NCI-H226 (cell line): ENCODE results near the gene IKZF1.

Experiments
- DNase-seq: peaks from one replicate; pipeline ENCODE4 v3.0.0-alpha.2; 2015

IKZF1 gene

GRCh38 chr7:50379539-50379938, 75.0 kb downstream of the IKZF1 start:
- DNase-seq, result no peak

GRCh38 chr7:50382455-50382854, 77.9 kb downstream of the IKZF1 start:
- no peak for DNase-seq

- no peak for DNase-seq
Measured at GRCh38 chr7:50387351-50387750, 82.8 kb downstream of the IKZF1 start.

- no peak for DNase-seq
Measured at GRCh38 chr7:50389961-50390360, 85.4 kb downstream of the IKZF1 start.

DNA sequence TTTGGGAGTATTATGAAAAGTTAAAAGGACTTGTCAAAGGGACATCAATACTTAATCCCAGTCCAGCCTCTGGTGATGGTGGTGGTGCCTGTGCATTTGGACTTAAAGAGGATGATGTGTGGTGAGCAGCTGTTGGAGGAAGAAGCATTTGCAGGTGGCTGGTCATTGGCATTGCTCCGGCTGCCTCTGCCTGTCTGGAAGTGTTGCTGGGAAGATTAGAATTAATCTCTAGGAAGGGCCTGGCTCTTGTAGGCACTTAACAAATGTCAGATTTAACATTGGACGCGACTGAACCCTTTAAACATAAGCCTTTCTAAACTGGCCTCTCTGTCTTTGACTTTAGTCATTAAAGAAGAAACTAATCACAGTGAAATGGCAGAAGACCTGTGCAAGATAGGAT, 86.9 kb downstream of the IKZF1 start:
- DNase-seq, result no peak

DNA sequence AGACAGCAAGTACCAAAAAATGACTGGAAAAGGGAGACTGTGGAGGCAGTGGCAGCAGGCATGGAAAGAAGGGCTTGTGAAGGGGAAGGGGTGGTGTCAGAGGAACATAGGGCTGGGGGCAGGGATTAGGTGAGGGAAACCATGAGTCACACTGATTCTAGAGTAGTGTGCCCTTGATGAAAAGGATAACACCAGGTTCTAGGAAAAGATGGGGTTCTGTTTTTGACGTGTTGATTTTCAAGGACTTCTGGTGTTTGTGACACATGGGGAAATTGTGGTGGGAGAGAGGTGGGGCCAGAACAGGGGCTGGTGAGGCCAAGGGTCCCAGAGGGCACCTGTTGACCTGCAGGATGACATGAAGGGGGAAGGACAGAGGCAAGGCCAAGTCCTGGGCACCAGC, 88.6 kb downstream of the IKZF1 start:
- no peak for DNase-seq

- no peak for DNase-seq
Measured at GRCh38 chr7:50393547-50394252, 89.2 kb downstream of the IKZF1 start.

DNA sequence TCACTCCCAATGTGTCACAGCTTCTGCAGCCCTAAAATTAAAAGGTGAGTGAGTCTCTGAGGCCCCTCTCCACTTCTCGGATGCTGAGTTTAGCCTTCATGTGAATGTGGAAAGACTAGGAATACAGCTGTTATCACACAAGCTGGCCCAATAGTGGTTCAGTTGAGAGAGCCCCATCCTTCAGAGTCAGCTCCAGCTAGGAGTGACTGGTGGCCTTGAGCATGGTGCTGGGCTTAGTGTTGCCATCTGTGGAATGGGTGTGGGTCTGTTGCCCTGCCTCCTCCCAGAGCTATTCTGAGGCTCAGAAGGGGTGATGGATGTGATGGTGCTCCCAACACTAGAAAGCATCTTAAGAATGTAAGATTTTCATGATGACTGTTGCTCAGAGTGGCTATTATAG, 89.8 kb downstream of the IKZF1 start:
- DNase-seq, result no peak

DNA sequence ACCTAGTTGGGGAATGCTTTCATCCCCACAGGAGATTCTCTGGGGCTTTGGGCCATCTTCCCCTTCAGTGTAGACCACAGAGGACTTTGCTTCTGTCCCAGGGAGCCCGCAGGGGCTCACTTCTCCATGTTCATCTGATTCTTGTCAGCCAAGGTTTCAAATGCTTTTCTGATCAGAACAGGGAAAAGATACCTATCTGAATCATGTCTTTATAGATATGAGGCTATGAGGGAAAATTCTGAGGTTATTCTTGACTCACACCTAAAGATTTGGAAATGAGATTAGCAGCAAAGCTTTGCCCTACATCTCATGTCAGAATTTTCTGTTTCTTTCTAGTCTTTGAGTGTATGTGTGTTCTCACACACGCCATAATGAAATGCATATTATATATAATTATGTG, 92.3 kb downstream of the IKZF1 start:
- DNase-seq, result no peak

DNA sequence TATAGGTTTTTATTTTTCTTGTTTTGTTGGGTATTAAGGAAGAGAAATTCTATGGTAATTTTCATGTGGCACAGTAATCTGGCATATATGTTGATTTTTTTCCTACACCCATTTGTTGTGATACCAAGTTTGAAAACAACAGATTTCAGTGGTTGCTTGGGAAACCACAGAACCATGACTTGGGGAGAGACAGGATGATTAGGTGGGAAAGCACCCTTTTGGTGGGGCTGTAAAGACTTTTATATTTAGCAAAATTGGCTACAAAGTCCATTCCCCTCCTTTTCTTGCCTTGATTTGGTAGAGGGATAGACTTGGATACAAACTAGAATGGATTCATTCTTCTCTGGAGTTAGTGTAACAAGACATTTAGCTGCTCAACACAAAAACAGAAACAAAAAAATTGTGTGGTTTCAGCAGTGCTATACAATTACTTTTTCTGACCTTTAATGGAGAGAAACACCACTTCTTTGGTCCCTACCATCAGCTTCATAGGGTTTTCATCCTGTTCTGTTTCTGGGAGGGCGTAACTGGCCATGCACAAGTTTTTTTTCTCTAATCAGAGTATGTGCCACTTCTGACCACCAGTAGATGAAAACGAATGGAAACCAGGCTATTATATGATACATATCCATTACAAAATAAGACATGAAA, 92.9 kb downstream of the IKZF1 start:
- no peak for DNase-seq

GRCh38 chr7:50397971-50398324, 93.4 kb downstream of the IKZF1 start:
- DNase-seq, result no peak

DNA sequence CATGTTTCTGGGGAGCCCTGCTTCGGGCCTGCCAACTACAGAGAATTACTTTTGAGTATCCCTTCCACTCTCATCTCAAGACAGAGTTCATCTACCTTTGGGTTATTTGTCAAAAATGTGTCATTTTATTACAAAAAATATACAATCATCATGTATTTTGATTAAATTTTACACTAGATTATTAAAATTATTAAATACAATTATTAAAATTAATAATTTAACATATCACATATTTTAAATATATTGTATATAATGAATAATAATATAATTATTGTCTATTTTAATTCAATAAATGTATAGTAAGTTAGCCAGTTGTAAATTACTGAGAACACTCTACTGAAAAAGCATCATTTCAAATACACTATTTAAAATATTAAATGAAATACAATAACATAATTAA, 94.7 kb downstream of the IKZF1 start:
- DNase-seq, result no peak

DNA sequence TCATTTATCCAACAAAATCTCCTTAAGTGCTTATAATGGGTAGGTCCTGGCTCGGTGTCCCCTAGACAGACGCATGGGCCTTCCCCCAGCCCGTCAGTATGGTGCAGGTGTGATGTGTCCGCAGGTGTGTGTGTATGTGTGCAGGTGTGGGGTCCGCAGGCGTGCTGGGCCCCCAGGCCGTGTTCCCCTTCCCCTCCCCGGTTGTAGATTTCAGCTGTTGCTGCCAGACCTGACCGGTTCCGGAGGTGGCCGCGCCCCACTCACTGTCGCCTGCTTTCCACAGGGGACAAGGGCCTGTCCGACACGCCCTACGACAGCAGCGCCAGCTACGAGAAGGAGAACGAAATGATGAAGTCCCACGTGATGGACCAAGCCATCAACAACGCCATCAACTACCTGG, 95.1 kb downstream of the IKZF1 start:
- DNase-seq, result no peak

GRCh38 chr7:50400114-50400513, 95.6 kb downstream of the IKZF1 start:
- DNase-seq, result no peak

DNA sequence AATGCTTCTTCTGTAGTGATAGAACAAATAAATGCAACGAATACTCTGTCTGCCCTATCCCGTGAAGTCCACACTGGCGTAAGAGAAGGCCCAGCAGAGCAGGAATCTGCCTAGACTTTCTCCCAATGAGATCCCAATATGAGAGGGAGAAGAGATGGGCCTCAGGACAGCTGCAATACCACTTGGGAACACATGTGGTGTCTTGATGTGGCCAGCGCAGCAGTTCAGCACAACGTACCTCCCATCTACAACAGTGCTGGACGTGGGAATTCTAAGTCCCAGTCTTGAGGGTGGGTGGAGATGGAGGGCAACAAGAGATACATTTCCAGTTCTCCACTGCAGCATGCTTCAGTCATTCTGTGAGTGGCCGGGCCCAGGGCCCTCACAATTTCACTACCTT, 99.9 kb downstream of the IKZF1 start:
- DNase-seq, result no peak

- no peak for DNase-seq
Measured at GRCh38 chr7:50405221-50405620, 100.7 kb downstream of the IKZF1 start.

GRCh38 chr7:50406935-50407334, 102.4 kb downstream of the IKZF1 start:
- DNase-seq, result no peak

DNA sequence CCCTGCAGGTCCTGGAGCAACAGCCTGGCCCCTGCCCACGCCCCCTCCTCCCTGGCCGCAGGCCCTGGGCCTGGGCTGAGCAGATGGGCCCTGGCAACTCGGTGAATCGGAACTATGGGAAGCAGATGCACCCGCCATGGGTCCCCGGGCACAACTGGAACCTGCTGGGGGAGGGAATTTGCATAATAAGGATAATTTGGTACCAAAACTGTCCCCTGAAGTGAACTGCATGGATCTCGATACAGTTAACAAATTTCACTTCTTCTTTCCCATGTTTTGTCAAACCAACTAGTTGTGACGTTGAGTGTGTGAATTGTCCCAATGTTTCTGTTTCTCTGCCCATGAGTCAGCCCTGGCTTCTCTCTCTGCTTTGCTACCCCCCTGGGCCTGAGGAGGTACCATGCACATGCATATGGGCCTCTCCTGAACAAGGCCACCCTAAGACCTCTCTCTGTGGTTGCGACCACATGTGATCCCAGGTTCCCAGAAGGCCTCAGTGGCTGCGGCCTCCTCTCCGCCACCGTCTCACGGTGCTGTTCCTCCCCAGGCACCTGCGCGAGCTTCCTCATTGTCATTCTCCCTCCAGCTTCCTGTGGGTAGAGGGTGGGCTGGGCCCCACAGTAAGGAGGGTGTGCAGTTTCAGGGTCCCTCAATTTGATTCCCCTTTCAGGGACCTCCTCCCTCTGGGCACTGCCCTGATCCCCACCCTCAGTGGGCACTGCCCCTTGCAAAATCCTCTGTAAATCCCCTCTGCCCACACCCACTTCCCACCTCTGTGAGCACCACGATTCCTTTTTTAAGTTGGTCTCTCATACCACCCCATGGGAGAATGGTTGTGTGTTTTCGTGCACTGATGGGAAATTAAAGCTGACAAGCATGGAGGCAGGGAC, 105.6 kb downstream of the IKZF1 start:
- no peak for DNase-seq

- no peak for DNase-seq
Measured at GRCh38 chr7:50411332-50411731, 106.8 kb downstream of the IKZF1 start.

DNA sequence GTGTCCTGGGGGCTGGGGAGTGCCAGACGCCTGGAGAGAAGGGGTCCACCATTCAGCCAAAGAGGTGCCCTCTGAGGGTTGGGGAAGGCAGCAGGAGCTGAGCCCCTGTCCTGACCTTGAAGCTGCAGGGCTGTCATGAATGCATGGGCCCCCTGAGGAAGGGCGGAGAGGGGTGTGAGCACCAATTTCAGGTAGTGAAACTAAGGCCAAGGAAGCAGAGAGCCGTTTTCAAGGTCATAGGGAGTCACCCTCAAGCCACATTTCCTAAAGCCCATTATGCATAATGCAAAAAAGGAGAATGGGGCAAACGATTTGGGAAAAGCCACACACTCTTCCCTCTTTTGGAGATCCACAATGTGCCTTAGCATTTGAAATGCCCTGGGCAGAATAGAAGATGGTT, 108.5 kb downstream of the IKZF1 start:
- no peak for DNase-seq

DNA sequence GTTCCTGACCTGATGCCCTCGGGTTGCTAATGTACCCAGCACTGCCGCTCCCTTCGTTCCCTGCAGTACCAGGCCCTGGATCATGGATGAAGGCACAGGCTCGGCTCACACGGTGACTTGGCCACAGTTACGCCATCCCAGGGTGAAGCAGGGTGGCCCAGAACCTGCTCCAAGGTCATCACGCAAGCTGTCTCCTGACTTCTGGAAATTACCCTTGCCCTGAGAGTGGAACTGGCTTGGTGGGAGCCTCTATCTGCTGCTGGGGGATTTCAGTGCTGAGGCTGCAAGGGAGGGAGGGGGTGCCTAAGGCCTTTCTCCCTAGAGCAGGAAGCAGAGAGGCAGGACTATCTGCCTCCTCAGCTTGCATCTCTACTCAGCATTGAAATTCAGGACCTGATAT, 109.0 kb downstream of the IKZF1 start:
- DNase-seq, result no peak

DNA sequence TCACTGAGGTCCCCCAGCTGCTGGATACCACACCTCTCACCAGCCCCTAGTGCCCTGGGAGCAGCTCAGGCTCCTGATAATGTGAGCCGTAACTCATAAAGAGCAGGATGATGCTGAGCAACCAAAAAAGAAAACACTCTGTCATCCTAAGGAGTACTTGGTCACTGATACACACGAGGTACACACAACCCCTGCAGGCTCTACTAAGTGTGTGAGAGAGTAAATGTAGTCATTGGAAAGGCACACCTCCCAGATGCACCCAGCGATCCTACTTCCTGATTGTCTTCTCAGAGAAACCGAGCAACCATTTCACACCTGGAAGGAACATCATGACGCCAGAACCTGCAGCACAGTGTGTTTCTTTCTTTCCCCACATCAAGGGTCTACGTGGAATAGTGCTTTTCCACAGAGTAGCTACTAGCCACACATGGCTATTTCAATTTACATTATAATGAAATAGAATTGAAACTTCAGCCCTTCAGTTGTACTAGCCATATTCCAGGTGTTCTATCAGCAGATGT, 111.4 kb downstream of the IKZF1 start:
- DNase-seq, result no peak

DNA sequence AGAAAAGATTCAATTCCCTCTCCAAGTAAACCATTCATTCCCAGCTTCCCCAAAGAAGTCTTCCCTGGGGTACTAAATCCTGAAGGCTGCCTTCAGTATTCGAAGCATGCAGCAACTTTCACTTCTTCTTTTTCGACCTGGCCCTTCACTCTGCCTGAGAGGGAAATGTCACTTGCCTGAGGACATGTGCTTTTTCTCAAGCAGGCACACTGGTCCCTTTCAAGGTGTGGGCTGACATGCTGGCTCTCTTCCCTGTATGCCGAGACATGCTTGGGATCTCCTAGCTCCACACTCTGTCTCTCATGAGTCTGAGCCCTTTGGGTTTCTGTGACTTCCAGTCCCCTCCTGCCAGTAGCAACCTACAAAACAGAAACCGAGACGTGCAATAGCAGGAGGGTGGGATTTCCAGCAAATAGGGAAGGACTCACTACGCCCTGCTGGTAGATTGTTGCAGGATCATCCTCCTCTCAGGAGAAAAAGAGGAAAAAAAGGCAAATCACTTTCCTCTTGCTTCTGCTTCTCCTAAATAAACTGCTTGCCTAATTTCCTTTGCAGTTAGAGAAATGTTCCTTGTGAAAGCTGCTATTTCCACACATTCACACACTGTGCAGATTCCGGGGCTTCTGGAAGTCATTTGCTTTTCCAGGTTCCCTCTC, 112.1 kb downstream of the IKZF1 start:
- DNase-seq, result no peak
